NCI-H526 treated with DMSO at 0.1 percent for 48 hours (cell line): ENCODE data around the gene PSMC6.

Experiments
- DNase-seq: peaks from one replicate; lab custom pipeline; 2025; lab: John Stamatoyannopoulos, UW

The PSMC6 gene

DNA sequence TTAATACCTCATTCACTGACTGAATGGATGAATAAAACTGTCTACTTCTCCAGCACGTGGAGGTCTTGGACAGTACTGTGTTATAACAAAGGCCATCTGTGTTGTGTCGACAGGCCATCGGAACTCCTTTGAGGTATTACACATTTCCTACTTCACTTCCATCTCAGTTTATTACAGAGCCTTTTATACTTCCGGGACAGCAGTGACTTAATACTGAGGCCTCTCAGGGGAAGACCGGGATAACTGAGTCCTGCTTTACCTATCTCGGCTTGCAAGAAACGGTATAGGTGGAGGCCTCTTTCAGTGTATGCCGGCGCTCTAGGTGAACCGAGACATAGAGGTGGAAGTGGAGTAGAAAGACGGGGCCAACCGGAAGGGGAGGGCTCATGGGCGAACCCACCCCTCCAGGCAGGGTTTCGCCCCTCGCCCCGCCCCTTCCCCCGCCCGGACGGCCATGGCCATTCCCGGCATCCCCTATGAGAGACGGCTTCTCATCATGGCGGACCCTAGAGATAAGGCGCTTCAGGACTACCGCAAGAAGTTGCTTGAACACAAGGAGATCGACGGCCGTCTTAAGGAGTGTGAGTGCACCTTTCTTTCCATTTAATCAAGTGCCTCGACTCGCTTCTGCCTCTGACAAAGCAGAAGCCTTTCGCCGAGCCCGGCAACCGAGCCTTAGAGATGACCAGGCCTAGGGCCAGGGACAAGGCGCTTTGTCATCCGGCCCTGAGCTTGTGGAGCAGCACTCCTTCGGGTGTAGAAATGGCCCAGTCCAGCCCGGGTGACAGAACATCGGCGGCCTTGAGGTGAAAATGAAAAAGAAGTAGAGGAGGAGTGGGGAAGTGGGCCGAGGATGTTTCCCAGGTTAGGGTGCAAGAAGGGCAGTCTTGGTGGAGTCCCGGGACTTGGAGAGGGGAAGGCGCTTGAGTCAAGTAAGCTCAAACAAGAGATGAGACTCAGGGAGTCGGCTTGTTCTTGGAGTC lies at the start of gene PSMC6:
PSMC6 (plus strand) TSS at position 477 of the 983 bp plus-strand sequence; CDS start at position 497, 20 bp downstream.
- DNase-seq: peak; percentile 86

DNA sequence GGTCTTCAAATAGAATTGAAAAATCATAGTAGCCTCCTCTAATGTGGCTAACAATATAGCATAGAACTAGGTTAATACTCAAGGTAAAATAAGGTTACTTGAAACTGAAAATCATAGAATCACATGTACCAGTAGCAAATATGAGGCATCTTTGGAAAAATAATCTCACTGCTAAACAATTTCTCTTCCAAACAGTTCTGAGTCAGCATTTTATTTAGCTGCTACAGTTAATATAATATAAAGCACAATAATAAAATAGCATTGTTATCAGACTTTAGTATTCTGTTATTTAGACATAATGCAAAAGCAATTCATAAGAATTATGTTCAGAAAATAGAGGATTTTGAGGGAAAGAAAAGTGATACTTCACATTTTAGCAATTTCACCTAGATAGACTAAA lies 46.7 kb upstream of the PSMC6 start:
- no peak for DNase-seq

DNA sequence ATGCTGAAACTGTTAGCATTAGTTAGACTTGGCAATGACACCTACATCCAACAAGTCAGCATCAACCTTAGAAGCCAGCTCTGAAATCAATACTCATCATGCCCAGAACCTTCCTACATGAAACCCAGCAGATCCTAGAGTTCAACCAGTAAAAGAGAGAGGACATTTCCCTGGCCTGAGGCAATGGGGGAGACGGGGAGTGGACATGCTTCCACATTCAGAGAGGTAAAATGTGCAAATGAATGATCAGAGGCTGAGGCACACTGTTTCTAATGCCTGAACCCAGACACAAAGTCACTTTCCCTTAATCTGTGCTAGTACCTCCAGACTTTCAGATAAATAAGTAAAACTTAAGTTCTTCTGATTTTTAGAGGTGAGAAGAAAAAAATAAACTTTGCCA lies 46.2 kb upstream of the PSMC6 start:
- DNase-seq: no peak

DNA sequence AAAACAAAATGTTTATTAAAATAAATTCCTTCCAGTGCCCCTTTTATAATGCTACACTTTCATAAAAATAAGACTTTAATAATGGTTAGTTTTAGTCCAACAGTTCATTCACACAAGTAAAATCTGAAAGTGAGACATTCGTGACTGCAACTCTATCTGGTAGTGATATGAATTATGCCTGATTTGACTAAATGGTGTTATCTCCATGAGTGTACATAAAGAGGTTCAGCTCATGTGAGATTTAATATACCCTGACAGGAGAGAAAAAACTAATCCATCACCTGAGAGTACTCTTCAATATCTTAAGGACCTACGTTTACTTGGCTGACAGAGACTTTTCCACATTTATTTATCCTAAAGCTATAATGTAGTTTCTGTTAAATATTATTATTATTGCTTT lies 45.7 kb upstream of the PSMC6 start:
- DNase-seq: peak; percentile 46

DNA sequence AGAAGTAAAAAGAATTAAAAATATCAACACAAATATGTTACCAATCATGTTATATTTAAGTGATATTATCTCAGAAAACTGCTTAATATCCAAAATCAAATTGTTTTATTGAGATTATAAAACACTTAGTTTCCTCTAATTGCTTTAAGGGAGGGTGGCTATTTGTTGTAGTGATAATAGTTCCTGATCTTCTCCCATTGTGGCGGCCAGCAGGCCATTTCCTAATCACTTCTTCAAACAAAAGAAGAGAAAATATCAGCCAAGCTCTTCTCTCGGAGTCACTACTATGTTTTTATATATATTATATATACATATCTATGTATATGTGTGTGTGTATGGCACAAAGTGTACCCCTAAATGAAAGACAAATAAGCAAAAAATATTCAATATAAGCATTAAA lies 43.1 kb upstream of the PSMC6 start:
- DNase-seq: no peak

DNA sequence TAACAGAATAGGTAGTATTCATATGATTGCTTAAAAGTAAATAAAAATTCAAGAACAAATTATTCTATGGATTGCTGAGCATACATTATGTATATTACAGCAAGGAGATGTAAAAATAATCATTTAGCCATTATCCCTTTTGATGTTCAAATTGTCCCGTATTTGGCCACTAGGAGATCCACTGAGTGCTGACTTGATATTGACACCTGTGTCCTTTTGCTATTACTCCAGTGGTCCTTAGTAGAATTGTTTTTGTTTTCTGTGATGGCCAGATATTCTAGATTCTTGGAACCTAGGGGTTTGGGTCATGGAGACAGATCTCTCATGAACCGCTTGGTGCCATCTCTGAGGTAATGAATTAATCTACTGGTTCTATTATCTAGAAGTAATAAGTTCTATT lies 28.4 kb upstream of the PSMC6 start:
- no peak for DNase-seq

DNA sequence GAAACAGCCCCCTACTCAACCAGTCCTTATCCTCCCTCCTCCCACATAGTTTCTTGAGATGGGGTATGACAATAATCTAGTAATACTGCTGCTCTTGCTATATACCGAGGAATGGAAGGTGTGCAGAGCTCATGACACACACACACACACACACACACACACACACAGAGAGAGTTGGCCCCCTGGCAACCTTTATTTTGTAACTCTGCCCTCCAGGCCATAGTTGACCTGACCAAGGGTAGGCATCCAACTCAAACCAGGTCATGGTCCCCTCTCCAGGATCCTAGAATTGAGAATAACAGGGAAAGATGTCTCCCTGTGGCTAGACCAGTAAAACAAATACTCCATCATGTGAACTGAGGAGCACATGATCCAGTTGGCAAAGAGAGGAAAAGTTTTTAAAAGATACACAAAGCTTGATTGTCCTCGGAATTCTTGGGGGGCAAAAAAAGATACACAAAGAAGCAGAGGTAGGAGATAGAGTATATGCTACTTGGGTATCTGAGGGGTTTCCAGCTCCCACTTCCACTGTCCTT lies 22.9 kb upstream of the PSMC6 start:
- DNase-seq: no peak

DNA sequence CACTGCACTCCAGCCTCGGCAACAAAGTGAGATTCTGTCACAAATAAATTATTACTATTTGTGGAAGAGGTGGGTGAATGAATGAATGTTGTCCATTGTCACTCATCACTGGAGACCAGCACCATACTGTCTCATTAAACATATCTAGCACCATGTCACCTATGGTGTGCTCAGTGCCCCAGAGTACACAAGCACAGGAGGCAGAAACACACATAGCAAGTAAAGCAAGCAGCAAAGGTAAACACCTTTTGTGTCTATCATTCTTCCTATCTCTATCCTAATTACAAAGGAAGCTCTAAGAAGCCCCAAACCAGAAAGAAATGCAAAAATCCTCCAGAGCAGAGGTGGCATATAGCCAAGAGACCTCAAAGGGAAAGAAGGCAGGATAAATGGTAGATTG lies 20.8 kb upstream of the PSMC6 start:
- no peak for DNase-seq

DNA sequence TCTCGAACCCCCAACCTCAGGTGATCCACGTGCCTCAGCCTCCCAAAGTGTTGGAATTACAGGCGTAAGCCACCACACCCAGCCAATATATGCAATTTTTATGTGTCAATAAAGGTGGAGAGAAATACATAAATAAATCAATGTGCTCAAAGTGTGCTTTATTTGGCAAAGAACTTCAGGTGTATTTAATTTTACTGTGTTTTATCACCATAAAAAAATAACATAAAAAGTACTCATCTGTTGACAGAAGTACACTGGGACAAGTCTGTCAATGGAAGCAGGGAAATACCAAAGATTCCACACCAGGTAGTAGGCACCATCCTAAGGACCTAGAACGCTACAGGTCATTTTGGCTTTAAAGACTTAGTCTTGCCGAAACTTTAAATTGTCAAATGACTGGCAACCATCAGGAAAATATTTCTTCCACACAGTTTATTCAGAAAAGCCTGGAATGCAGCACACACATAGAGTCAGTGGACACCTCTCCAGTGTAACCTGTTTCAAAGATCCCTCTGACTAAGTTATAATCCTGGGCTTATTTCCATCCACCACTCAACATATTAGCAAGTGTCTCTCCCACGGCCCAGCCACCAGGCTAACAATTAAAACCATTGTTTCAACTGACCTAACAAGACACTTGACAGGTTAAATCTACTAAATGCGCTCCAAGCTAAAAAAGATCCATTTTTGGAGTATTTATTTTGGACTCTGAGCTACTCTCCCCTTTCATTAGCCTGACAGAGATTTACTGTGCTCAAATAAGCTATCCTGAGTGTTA lies 15.8 kb upstream of the PSMC6 start:
- no peak for DNase-seq

DNA sequence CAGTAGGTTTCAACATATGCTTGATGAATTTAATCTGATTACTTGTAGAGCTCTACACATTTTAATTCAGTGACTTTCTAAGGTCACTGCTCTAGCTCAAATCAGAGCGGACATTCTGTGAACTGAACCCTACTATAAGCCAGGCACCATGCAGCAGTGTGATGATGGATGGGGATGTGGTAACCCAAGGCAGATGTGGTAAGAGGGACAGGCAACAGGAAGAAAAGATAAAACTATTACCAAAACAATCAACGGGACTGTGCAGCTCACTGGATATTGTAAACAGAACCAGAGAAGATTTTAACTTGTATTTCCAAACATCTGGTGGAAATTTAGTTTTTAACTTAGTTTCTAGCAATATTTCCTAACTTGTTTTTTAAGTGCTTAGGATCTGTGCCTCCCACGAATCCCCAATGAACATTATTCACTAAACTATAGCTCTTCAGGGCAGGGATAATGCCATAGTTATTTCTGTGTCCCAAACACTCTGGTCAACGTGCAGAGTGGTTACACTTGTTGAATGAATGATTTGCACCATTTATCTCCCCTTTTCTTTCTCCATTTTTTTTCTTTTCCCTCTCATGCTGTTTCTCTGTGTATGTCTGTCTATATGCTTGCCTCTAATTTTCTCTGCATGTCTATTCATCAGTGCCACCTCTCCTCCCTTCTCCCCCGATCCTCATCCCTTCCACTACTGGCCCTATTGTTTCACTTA lies 14.6 kb upstream of the PSMC6 start:
- no peak for DNase-seq

DNA sequence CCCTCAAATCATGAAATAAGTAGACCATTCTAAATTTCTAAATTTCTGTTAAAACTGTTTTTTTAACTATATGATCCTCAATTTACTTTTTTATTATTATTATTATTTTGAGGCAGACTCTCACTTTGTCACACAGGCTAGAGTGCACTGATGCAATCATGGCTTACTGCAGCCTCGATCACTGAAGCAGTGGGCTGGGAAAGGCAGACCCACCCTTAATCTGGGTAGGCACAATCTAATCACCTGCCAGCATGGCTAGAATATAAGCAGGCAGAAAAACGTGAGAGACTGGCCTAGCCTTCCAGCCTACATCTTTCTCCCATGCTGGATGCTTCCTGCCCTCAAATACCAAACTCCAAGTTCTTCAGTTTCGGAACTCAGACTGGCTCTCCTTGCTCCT lies 14.0 kb upstream of the PSMC6 start:
- no peak for DNase-seq

DNA sequence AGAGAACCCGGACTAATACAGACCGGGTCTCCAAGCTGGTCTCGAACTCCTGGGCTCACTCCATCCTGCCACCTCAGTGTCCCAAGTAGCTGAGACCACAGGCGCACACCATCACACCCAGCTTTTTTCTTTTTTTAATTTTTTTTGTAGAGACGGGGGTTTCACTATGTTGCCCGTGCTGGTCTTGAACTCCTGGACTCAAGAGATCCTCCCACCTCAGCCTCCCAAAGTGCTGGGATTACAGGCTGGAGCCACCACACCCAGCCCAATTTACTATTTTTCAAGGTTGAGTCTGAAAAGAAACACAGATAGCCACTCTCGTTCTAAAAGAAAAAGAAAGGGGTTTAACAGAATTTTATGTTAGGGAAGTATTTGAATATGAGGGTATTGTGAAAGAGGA lies 13.5 kb upstream of the PSMC6 start:
- DNase-seq: no peak

DNA sequence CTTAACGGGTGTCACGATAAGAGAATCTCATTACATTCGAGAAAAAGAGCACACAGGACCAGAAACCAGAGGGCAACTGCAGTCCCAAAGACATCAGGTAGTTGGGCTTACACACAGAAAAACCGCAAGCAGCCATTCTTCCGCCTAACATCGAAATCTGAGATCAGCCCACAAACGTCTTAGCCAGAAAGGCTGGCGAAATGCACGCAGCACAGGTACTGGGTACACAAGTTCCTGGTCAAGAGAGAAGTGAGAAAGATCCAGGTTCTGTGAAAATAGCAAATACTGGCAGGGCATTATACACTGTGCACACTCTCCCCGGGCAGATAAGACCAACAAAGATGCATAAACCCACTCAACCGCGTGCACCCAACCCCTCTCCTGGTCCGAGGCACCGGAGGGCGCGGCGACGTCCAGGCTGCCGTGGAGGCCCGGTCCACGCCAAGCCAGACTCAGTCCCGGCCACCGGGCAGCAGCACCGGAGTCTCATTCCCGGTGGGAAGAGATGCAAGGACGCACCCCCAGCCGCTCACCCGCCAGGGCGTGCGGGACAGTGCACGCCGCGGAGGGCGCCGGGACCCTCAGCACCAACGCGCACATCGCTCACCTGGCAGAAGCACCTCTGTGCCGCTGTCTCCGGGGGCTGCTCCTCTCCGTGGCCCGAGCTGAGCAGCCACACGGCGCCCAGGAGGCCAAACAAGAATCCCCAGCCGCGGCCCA lies 12.1 kb upstream of the PSMC6 start:
- peak; percentile 59 for DNase-seq

DNA sequence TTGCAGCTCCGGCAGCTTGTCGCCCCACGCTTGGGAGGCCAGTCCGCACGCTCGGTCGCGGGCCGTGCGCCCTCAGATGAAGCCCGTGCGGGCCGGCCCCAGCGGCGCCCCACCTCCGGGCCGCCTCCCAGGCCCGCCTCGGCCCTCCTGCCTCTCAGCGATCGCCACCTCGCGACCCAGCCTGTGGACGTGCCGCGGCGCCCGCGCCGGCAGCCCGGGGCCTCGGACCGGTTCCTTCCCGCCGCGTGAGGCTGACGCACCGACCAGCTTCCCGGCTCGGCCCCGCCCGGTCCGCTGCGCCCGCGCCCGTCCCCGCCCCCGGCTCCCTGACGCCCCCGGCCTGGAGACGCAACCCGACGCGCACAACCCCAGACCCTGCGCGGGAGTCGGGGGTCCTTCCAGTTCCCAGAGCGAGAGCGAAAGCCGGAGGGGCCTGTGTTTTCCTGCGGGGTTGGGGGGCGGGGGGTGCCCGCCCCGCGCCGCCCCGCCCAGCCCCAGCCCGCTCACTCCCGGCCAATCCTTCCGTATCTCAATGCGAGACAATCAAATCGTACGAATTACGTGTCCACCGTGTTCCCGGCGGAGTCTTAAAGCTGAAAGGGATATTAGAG lies 11.4 kb upstream of the PSMC6 start, which contains the start of gene ERO1A:
ERO1A (minus strand) TSS at position 78 of the 611 bp plus-strand sequence; CDS start at position 1, 77 bp downstream.
- peak; percentile 66 for DNase-seq

DNA sequence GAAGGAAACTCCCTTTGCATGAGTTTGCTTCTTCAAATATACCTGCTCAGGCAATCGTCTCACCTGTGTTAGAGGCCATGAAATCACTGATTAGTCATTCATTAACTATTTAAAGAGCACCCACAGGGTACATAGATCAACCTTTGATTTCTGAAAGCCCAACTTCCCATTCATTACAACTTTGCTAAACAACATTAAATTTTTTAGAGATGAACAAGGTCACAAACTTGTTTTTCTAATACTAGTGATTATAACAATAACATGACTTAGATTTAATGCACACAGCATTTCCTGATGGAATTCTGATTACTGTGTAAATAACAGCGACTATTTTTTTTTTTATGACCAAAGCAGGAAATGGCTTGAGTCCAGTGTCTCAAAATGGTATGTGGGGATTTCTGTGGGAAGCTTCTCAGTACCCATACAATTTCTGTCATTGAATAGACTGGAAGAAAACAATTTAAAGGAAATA lies 6.3 kb upstream of the PSMC6 start:
- peak; percentile 11 for DNase-seq

DNA sequence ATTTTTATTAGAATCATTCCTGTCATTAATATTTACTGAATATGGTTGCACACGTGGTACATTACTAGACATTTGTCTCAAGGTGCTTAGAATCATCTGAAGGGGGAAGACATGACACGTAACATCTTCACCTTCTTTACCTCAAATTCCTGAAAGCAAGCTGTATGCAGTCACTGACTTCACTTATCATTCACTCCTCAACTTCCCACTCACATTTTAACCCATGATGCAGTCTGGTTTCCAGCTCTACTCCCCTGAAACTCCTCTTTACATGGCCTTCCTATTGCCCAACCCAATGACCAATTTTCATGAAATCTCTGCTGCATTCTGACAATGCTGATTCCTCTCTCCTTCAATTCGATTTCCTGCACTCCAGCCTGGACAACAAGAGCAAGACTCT lies 5.8 kb upstream of the PSMC6 start:
- no peak for DNase-seq

DNA sequence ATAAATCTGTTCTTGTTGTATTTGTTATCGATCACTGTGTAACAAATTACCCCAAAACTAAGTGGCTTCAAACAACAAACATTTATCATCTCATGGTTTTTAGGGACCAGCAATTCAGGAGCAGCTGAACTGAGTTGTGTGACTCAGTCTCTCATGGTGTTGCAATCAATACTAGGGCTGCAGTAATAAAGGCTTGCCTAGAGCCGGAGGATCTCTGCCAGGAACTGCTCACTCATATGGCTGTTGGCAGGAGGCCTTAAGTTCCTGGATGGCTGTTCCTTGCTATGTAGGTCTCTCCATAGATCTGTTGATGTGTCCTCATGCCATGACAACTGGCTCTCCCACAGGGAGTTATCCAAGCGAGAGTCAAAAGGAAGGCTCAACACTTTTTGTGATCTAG lies 3.8 kb upstream of the PSMC6 start:
- no peak for DNase-seq

DNA sequence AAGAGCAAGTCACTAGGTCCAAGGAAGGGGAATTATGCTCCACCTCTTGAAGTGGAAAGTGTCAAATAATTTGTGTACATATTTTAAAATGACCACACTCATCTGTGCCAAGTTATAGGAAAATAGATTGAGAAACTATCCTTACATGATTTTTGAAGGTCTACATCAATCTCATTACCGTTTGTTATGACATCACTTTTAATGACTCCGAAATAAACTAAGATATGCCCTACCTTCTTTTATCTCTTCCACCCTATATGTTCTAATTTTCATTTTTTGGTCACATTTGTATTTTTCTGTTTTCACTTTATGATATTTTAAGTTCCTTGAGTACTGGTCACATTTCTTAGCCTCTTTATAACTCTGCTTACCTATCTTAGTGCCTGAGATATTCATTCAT lies 3.3 kb upstream of the PSMC6 start:
- DNase-seq: no peak

DNA sequence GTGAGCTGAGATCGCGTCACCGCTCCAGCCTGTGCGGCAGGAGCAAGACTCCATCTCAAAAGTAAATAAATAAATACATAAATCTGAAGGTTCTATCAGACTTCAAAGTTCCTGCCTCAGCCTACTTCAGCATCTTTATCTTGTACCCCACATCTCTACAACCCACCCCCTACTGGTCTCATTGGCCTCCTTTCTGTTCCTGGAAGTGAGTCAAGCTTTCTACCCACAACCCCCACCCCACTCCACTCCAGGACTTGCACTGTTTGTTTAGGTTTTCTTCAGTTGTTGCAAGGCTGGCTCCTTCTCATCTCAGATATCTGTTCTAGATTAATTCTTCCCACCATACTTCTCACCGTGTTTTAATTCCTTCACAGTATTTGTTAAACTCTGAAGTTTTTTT lies 714 bp upstream of the PSMC6 start:
- no peak for DNase-seq

DNA sequence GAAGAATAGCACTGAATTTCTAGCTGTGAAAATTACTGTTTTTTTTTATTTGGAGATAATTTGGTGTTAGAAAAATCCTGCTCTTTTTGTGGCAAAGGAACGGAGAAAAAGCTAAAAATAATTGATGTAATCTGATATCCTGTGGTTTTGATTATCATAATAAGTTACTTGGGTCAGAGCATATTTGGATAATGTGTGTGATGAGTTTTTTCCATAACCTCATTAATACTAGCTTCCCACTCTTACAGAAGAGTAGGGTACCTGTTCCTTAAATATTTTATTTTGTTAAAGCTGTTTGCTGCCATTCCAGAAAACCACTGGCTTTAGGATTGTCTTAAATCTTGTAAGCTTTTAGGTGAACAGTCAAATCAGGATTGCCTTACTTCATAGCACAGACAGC lies 4.7 kb downstream of the PSMC6 start:
- no peak for DNase-seq

DNA sequence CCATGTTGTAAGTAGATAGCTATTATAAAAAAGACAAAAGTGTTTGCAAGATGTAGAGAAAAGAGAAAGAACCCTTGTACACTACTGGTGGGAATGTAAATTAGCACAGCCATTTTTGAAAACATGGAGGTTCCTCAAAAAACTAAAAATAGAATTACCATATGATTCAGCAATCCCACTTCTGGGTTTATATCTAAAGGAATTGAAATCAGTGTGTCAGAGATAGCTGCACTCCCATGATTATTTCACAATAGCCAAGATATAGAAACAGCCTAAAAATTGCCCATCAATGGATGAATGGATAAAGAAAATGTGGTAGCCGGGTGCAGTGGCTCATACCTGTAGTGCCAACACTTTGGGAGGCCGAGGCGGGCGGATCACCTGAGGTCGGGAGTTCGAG lies 9.2 kb downstream of the PSMC6 start:
- DNase-seq: no peak
